ENCODE data around the gene DISC1. TPM values are rescaled to one million over a fixed set of nuclear protein-coding genes. Genes with fewer than 3 reads are reported as not detected.
A peak's percentile ranks its signal among the peaks of the same experiment; 100 is the strongest.
"Not testable (repeated sequence)": the region's sequence is repeated elsewhere in the genome, so short reads cannot be mapped to it uniquely, and the experiment has no call there.

Gene DISC1
- total RNA-seq, 1 donor from 2014 or later, result 24.3 TPM

- no peak for DNase-seq
Measured at GRCh38 chr1:231899046-231899445, 272.5 kb downstream of the DISC1 start.

- no peak for DNase-seq
Measured at GRCh38 chr1:231899713-231900435, 273.3 kb downstream of the DISC1 start.

GRCh38 chr1:231903586-231904081 lies 277.0 kb downstream of the DISC1 start:
- no peak for DNase-seq

DNA sequence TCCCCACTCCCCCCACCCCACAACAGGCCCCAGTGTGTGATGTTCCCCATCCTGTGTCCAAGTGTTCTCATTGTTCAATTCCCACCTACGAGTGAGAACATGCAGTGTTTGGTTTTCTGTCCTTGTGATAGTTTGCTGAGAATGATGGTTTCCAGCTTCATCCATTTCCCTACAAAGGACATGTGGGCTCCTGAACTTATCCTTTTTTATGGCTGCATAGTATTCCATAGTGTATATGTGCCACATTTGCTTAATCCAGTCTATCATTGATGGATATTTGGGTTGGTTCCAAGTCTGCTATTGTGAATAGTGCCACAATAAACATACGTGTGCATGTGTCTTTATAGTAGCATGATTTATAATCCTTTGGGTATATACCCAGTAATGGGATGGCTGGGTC lies 280.7 kb downstream of the DISC1 start:
- not testable (repeated sequence) for DNase-seq

DNA sequence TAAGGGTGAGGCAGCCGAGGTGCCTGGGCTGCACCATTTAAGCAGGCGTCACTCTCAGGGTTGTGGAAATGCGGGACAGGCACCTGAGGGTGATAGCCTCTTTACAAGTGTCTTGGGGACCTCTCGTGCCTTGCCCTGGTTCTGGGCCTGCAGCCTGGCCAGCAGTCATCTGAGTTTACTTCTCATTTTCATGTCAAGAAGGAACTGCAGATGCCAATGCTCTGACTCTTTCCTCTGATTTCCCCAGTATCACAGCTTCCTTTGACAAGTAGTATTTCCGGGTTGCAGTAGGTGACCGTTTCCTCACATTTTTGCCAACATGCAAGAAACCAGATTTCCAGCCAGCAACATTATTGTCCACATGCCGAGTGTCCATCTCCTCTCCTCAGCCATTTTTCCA lies 286.9 kb downstream of the DISC1 start:
- no peak for DNase-seq

- no peak for DNase-seq
Measured at GRCh38 chr1:231918239-231919015, 291.8 kb downstream of the DISC1 start.

- DNase-seq, result no peak
Measured at GRCh38 chr1:231919239-231919885, 292.8 kb downstream of the DISC1 start.

DNA sequence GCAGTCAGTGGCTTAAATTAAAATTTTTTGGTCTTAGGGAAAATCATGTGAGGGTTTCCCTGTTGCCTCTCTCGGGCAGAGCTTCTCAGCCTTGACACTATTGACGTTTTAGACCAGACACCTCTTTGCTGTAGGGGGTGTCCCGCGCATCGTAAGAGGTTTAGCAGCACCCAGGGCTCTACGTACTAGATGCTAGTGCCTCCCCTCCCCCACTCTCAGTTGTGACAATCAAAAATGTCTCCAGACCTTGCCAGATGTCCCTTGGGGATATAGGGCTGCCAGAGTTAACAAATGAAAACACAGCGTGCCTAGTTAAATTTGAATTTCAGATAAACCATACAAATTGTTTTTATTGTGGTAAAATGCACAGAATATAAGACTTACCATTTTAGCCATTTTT lies 293.3 kb downstream of the DISC1 start:
- DNase-seq, result no peak

- DNase-seq, result no peak
Measured at GRCh38 chr1:231921646-231922345, 295.2 kb downstream of the DISC1 start.

DNA sequence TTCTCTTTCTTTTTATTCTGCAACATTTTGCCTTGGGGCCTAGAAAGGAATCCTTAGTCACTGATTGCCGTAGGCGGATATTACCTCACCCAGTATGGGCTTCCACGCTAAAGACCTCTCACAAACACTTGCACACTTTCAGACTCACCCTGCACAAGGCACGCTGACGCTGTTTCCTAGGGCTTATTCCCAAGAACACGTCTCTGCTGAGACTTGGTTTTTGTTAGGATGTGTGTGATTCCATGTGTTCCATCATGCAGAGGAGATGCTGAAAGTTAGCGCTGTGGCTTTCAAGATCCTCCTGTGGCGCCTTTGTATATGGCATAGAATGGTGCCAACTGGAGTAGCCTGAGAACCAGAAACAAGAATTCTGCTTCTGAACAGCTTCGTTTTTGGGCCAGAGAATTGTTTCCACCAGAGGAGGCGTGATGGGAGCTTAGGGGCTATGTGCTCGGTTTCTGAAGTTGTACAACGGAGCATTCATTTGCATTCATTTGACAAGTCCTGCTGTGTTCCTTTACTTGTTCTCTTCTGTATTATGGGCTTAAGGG lies 297.0 kb downstream of the DISC1 start:
- DNase-seq, result no peak

DNA sequence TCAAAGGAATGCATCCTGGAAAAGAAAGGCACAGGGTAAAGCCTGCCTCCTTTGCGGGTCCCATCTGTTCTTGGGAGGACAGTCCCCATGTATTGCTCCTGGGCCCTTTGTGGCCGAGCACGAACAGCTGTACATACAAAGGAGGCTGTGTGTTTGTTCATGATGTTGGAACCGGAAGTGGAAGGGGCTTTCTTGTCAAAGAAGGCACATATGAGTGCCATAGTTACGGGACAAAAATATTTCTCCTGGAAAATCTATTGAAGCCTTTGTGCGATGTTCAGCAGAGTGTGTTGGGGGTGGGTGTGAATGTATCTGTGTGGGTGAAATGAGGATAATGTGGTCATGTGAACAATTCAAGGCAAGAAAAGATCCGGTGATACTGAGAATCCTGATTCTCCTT lies 297.6 kb downstream of the DISC1 start:
- peak; percentile 78 for DNase-seq

DNA sequence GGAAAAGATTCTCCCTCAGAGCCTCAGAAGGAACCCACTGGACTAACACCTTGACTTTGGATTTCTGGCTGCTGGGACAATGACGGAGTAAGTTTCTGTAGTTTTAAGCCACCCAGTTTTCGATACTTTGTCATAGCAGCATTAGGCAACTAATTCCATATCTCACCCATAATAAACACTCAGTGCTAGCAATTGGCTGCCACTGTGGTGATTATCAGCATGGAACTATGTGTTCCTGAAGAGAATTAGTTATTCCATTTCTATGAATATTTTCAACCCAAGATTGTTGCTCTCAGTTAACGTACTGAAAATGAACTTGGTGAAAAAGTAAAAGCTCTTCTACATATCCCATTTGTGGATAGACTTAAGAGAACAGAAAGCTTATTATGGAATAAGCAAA lies 299.3 kb downstream of the DISC1 start:
- DNase-seq, result no peak

- no peak for DNase-seq
Measured at GRCh38 chr1:231926340-231926739, 299.8 kb downstream of the DISC1 start.

- DNase-seq, result no peak
Measured at GRCh38 chr1:231926933-231927332, 300.3 kb downstream of the DISC1 start.

DNA sequence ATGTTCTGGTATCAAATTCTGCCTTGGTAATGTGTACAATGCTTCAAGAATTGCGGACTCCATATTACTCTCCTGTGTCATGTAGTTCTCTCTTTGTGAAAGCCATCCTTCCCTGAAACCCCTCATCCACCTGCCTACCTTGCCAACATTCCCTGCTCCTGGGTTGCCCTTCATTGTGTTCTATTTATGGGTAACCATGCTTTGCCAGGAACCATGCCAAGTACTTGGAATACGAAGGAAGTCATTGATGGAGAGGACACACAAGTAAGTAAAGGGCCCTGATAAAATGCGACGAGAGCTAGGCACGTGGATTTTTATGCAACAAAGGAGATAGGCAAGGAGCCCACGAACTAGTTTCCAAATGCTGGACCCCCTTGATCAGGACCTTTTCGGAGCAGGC lies 300.8 kb downstream of the DISC1 start:
- DNase-seq, result no peak

- peak; percentile 66 for DNase-seq
Measured at GRCh38 chr1:231929311-231929710, 302.7 kb downstream of the DISC1 start.

- no peak for DNase-seq
Measured at GRCh38 chr1:231930257-231930947, 303.8 kb downstream of the DISC1 start.

DNA sequence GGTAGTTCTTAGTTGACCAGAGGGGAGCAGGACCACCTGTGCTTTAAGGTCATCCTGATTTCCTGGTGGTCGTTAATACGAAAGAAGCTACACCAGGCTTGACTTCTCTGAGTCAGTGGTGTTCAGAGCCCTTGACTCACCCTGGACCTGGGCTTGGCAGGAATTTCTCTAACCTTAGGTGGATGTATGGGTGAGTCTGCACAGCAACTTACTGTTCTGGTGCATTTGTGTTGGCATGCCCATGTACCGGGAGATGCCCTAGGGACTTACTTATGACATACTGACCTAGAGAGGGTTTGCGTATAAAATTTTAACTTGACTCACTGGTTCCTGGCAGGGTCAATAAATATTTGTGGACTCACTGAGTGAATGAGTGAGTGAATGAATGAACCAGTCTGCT lies 304.6 kb downstream of the DISC1 start:
- DNase-seq, result no peak

DNA sequence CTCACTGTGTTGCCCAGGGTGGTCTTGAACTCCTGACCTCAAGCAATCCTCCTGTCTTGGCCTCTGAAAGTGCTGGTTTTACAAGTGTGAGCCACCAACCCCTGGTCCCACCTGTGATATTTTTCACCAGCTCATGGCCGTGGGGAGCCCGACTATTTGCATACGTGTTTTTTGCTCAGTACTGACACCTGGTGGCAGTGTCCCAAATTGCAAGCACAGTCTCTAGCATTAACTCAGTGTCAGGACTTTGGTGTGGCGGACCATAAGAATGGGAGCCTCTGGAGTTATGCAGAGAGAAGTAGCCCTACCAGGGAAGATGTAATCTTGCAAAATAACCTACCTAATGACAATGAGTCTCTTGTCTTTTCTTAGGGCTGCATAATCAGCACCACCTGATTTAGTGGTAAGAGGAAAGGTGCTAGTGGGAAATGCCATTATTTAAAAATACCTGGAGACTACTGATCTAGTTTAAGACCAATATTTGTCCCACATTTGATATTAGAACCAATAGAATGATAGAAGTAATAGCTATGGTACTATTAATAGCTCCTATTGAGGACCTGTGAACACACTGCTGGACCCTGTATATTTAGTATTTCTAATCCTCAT lies 305.4 kb downstream of the DISC1 start:
- DNase-seq, result no peak

DNA sequence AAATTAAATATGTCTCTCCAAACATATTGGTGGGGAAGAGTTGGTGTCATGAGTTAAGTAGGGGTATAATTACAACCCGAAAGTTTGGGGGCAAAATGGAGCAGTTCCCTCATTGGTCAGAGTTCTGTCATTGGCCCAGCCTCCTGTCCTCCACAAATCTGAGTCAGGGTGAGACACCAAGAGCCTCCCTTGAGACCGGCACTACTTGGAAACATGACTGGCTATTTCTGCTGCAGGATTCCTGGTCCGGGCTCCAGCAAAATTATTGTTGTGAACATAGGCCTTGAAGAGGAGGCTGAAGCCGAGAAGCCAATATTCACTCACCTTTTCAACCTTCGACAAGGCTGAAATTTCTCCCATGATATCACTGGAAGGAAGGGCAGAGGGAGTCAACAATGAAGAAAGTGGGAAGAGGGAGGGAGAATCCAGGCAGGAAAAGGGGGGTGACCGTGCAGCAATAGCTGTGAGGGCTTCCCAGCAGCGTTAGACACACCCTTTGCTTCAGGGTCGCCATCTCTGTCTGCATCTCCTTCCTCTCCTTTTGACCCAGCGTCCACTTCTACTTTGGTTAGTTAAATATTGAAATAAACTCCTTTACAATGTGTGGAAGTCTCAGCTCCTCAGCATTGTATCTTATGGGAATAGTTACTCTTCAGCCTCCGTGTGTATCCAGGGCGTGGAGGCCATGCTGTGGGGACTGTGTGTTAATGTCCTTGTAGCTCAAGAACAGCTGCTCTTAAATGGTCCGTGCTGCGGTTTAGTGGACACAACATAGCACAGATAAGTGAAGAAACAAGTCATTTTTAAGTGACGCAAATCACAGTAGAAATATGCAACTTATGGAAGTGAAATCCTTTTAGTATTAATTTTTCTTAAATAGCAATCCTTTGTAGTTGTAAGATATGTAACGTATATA lies 307.4 kb downstream of the DISC1 start:
- DNase-seq, result peak; percentile 52

Measured in tongue (tissue), 2 donors.